NCI-H1105 (cell line): ENCODE results near the gene GIPC2.

ENCODE experiments used
- DNase-seq: peaks from one replicate; lab custom pipeline; 2025; lab: John Stamatoyannopoulos, UW

Gene GIPC2

DNA sequence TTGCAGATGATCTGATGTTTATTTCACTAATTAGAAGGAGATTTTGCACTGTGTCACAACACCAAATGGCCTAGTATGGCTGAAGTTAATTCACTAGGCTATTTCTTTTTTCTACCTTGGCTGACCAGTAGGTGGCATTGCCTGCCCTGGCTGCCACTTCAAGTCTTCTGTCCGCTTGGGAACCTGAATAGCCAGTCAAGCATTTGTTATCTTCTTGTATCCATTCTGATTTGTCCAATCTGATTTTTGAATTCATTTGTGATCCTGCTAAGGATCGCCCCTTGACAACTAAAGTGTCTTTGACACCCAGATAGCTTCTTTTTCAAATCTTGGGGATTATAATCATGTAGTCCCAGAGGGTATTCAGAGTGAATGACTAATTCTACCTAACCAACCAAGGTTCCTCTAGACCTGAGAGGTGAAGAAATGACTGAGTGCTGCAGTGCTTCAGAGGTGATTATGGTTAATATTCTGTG, 99.4 kb downstream of the GIPC2 start:
- DNase-seq, result peak; percentile 35

- no peak for DNase-seq
These were observed 100.5 kb downstream of the GIPC2 start for GRCh38 chr1:78146205-78146771.

DNA sequence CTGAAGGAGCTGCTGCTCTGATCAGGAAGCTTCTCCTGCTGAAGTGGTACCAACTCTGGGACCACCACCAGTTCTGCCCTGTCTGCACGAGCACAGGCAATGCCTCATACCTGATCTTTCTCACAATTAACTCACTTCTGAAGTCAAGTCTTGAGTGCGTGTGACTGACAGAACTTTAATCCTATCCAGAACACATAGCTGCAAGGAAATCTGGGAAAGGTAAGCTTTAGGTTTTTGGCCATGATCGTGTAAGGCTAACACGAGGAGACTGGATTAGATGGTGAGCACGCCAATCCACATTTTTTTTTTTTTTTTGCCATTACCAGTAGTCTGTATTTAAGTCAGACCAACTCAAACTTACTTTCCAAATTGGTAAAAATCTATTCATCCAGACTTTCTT, 101.3 kb downstream of the GIPC2 start:
- DNase-seq, result no peak

DNA sequence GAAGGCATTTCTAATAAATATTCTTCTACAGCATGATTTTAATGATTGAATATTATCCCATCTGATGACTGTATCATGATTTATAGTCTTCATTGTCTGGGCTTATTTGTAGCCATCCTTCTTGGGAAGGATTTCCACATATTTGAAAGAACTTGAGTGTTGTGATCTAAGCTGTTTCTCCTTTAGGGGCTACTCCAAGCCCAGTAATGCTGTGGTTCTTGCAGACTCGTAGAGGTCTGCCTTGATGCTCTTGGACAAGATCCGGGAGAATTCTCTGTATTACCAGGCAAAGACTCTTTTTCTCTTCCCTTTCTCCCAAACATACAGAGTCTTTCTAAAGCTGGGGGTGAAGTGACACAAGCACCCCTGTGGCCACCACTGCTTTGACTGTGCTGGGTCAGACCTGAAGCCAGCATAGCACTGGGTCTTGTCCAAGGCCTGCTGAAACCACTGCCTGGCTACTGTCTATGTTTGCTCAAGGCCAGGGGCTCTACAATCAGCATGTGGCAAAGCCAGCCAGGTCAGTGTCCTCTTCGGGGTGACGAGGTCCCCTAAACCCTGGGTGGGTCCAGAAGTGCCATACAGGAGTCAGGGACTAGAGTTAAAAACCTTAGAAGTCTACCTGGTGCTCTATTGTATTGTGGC, 107.4 kb downstream of the GIPC2 start:
- no peak for DNase-seq

- DNase-seq, result no peak
These were observed 109.4 kb downstream of the GIPC2 start for GRCh38 chr1:78155121-78155520.

GRCh38 chr1:78156805-78157521, 111.2 kb downstream of the GIPC2 start:
- no peak for DNase-seq

GRCh38 chr1:78165816-78166215, 120.0 kb downstream of the GIPC2 start:
- no peak for DNase-seq

DNA sequence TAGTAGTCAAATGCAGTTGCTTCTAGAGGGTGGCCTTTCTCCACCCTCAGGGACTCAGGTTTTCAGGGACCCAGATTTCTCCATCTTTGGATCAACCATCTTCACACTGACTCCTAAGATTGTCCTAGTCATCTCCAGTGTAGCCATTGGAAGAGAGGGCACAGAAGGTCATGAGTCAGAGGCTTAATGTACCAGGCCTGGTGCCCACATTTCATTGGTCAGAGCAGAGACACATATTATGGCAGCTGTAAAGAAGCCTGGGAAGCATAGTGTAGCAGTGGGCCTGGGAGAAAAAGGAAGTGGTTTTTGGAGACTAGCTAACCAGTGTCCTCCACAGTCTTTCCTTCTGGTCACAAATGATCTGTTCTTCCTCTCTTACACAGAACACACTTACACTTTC, 122.5 kb downstream of the GIPC2 start:
- DNase-seq, result no peak

DNA sequence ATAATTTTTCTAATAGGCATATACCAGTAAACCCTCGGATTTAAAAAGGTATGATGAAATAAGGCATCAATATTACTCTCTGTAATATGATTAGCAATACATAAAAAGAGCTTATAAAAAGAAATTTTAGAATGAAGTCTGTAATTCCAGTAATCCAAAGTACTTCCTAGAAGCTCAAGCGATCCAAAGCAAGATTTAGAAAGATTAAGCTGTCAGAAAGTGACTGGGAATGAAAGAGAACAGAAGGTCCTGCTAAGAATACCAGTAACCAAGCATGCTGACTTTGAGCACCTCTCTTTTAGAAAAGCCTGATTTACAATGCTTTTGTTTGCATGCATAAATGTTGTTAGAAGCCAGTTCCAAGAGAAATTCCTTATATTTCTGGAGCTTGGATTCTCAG, 125.1 kb downstream of the GIPC2 start:
- no peak for DNase-seq

GRCh38 chr1:78171736-78172590, 126.2 kb downstream of the GIPC2 start:
- no peak for DNase-seq

DNA sequence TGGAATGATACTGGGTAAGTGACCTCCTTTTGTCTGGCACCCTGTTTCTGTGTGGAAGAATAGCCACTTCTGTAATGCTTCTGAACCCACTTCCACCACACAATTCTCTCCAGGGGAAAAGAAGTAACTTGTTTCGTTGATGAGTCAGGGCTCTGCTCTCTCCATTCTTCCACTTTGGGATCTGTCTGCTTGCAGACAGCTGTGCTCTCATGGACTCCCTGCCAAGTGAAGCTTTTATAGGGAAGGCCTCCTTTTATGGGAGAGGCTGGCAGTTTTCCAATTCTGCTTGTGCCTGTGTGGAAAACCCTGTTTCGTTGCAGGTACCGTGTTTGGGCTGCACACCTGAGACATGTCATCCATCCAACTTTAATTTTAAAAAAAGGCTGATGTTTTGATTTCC, 130.7 kb downstream of the GIPC2 start:
- peak; percentile 92 for DNase-seq

DNA sequence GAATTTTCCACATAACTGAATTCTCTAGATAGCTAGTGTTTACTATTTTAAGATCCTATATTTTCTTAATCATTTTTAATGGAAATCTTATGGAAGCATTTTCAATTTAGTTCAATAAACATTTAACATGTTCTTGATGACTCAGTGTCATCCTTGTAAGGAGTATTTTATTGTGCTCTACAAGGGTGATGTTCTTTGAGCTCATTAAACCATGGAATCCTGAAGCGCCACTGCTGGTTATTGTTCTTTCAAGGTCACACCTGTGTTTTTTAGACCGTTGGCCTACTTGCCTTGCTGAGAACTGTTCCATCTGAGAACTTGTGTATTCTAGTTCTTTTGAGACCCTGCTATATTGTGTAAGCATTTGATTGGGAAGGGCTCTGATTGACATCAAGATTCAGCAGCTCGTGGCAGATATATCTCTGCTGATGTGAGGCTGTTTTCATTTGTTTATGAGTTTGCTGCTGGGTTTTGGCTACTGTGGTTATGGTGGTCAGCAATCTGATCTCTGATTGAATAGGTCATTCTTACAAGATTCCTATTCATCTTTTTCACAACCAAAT, 132.0 kb downstream of the GIPC2 start:
- DNase-seq, result no peak

DNA sequence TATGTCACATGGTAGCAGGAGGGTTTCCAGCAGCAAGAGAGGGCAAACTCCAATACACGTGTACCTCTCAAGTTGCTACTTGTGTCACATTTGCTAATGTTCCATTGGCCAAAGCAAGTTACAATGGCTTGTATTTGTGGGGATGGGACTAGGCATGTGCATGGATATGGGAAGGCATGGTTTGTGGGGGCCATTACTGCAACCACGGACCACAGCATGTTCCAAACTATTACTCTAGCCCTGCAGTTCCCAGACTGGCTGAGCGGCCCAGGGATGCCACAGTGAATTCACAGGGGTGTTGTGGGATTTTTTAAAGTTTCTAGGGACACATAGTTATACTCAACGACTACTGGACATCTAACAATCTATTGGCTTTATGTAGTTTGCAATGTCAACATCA, 133.1 kb downstream of the GIPC2 start:
- no peak for DNase-seq

DNA sequence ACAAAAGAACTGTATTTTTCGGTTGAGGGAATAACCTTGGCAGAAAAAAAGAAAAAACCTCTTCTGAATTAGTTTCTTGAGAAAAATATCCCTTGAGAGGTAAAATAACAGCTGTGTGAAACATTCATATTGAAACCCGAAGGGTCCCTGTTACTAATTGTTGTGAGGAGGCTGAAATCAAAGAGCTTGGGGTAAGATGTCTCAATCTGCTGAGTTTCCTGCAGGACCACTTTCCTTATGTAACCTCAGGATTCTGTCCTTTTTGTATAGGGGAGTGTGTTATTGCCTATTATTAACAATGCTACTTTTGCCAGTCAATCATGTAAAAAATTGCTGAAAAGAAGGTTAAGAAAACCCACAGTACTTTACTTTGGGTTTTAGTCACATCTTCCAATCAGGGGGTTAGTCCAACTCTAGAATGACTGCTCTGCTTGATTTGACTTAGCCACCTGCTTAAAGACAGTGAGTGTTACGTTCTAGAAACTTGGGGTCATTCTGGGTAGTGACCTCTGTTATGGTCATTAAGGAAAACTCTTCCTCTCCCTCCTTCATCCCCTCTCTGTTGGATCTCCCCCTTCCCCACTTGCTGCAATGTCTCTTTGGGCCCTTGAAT, 138.8 kb downstream of the GIPC2 start:
- no peak for DNase-seq
